Activated CD8-positive, alpha-beta T cell treated with anti-CD3 and anti-CD28 coated beads, Interleukin-2, amount 10 ng/mL, durations not matched to agents 7 days and 5 days (primary cell): Measurements from ENCODE around the gene LTB4R. TPM values are rescaled to one million over a fixed set of nuclear protein-coding genes. Genes with fewer than 3 reads are reported as not detected.

ENCODE experiments used
- ATAC-seq: fragments of 150-1000 bp; cut with Tn5 transposase; one replicate; pipeline ENCODE4 v1.10.0; 2021; ENCODE audit warnings: moderate library complexity
- CTCF ChIA-PET: fragments of 350-600 bp; sonication (Branson Sonifier 250); formaldehyde crosslinking; loops from one replicate; lab custom pipeline; 2021; ENCODE audit warnings: antibody characterized with exemption; lab: Charles Lee
- POLR2A ChIA-PET: fragments of 350-600 bp; sonication (Branson Sonifier 250); formaldehyde crosslinking; loops from one replicate; lab custom pipeline; 2021; ENCODE audit warnings: antibody characterized with exemption; lab: Charles Lee
- DNase-seq: peaks from one replicate; pipeline ENCODE4 v3.0.0-alpha.2; 2020
- H3K27ac Mint-ChIP-seq: one replicate; pipeline ENCODE4 v1.8.0; 2021; ENCODE audit warnings: mild to moderate bottlenecking, mixed read lengths
- H3K27me3 Mint-ChIP-seq: one replicate; pipeline ENCODE4 v1.8.0; 2021; ENCODE audit warnings: low read depth, mixed read lengths
- H3K36me3 Mint-ChIP-seq: one replicate; pipeline ENCODE4 v1.8.0; 2021; ENCODE audit warnings: low read depth, mixed read lengths
- H3K4me1 Mint-ChIP-seq: one replicate; pipeline ENCODE4 v1.8.0; 2021; ENCODE audit warnings: low read depth, mixed read lengths
- H3K4me3 Mint-ChIP-seq: one replicate; pipeline ENCODE4 v1.8.0; 2021; ENCODE audit warnings: mild to moderate bottlenecking, mixed read lengths
- H3K9me3 Mint-ChIP-seq: one replicate; pipeline ENCODE4 v1.8.0; 2022; ENCODE audit warnings: mixed read lengths; ENCODE audit not compliant: insufficient read depth
- total RNA-seq, 2 experiments: library from RNA; stranded (reverse); gene quantifications; one replicate each; pipeline ENCODE4 v1.2.3, GENCODE V29; 2021

Gene LTB4R
- total RNA-seq, 2 experiments from 2014 or later: 26.9 to 28.0 TPM

- H3K4me3 Mint-ChIP-seq: peak overlapping the region; percentile 75
- peaks cover 73% of the 10 kb centered on the region for H3K4me1 Mint-ChIP-seq
- CTCF ChIA-PET: interaction anchor here (0.6 to 12.7 kb wide), 35 partner anchors 9 to 350 kb away, joined by 3 to 709 read pairs (median 5); partner anchors contain the start of genes CBLN3, CHMP4A, CIDEB and DHRS1
These were observed 21.1 kb downstream of the LTB4R start for GRCh38 chr14:24332268-24332993.

DNA sequence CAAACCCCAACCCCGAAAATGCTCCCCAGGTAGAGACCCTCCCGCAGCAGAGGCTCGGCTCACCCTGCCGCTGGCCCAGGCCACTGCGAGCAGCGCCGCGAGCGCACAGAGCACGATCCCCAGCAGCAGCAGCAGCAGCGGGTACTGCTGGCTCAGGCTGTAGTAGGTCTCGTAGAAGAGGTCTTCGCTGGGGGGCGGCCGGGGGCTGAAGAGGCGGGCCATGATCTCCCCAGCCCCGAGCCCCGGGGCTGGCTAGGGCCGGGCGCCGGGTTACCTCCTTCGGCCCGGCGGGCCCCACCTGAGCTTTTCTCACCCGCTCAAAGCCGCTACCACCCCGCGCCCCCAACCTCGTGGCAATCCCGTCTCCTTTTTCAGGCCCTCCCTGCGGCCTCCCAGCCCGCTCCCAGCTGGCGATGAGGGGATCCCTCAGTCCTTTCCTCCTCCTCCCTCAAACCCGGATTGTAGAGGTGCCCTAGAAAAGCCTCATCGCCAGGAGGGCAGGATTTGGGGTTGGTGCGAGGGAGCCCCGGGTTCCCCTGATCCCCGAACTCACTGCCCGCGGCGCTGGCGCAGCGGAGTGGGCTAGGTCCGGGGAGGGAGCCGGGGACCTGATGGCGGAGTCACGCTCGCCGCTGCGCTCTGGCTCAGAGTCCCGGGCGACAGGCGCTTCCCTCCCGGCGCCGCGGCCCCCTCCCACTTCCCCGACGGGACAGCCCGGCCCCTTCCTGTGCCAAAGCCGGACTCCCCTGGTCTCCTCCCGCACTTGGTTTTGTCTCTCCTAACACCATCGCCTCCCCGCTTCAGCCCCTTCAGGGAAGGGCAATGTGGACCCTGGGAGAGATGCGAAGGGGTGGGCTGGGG, 23.4 kb downstream of the LTB4R start, which contains the start of gene ADCY4:
Gene ADCY4, minus strand, starts transcription at position 641 of the 861 bp plus-strand sequence. Its CDS starts 419 bp downstream, at position 222.
- no peak for DNase-seq
- no peak for ATAC-seq
- H3K27me3 Mint-ChIP-seq: peaks cover 22% of the 10 kb centered on the region
- H3K4me3 Mint-ChIP-seq: peak within 1 kb of the TSS; percentile 49
- H3K4me1 Mint-ChIP-seq: peaks cover 60% of the 10 kb centered on the region
- CTCF ChIA-PET: interaction anchor here (1.3 to 12.7 kb wide), 13 partner anchors 7 to 226 kb away, joined by 4 to 709 read pairs (median 27); partner anchors contain the start of genes CBLN3, CIDEB, KHNYN and LTB4R
- POLR2A ChIA-PET: interaction anchor here (1.2 to 13.7 kb wide), 3 partner anchors 96 to 121 kb away, joined by 3 to 185 read pairs (median 16); partner anchors contain the start of genes CBLN3, CHMP4A and KHNYN
- H3K9me3 Mint-ChIP-seq: no peaks in the 10 kb centered on the region
- peak within 1 kb of the TSS; percentile 8 for H3K27ac Mint-ChIP-seq
- peaks cover 34% of the 10 kb centered on the region for H3K36me3 Mint-ChIP-seq

More at GRCh38 chr14:24332268-24332993, 21.1 kb downstream of the LTB4R start:
- DNase-seq (peak; percentile 94), ATAC-seq (peak; percentile 79)
- Mint-ChIP-seq H3K27ac (peak overlapping the region; percentile 61), H3K27me3 (peaks cover 22% of the 10 kb centered on the region), H3K36me3 (peaks cover 22% of the 10 kb centered on the region), H3K9me3 (no peaks in the 10 kb centered on the region)
- POLR2A ChIA-PET: interaction anchor here (0.6 to 13.7 kb wide), 7 partner anchors 14 to 104 kb away, joined by 3 to 185 read pairs (median 3); partner anchors contain the start of genes CBLN3, KHNYN and TINF2

- peaks cover 34% of the 10 kb centered on the region for H3K36me3 Mint-ChIP-seq
- H3K4me3 Mint-ChIP-seq: no peak overlapping the region
- DNase-seq: no peak
- peaks cover 58% of the 10 kb centered on the region for H3K4me1 Mint-ChIP-seq
- H3K9me3 Mint-ChIP-seq: no peaks in the 10 kb centered on the region
- no peak for ATAC-seq
- ChIA-PET CTCF (interaction anchor here (1.4 to 12.7 kb wide), 4 partner anchors 11 to 94 kb away, joined by 3 to 709 read pairs (median 26); partner anchors contain the start of genes CBLN3, CIDEB and KHNYN), POLR2A (interaction anchor here (1.2 to 13.7 kb wide), 2 partner anchors 95 to 122 kb away, joined by 3 to 185 read pairs; partner anchors contain the start of genes CBLN3, CHMP4A and KHNYN)
- H3K27me3 Mint-ChIP-seq: peaks cover 22% of the 10 kb centered on the region
- H3K27ac Mint-ChIP-seq: no peak overlapping the region
These were observed 24.3 kb downstream of the LTB4R start for GRCh38 chr14:24335461-24336171.

GRCh38 chr14:24337144-24337823, 26.0 kb downstream of the LTB4R start:
- ATAC-seq (no peak), DNase-seq (no peak)
- peaks cover 25% of the 10 kb centered on the region for H3K27me3 Mint-ChIP-seq
- ChIA-PET POLR2A (interaction anchor here (1.8 to 13.7 kb wide), 2 partner anchors 93 to 105 kb away, joined by 6 to 185 read pairs; partner anchors contain the start of genes CBLN3, KHNYN and SDR39U1), CTCF (interaction anchor here (1.0 to 12.7 kb wide), 5 partner anchors 8 to 92 kb away, joined by 3 to 709 read pairs (median 4); partner anchors contain the start of genes CBLN3, CIDEB and KHNYN)
- peaks cover 43% of the 10 kb centered on the region for H3K4me1 Mint-ChIP-seq
- no peaks in the 10 kb centered on the region for H3K9me3 Mint-ChIP-seq
- H3K36me3 Mint-ChIP-seq: peaks cover 34% of the 10 kb centered on the region
- H3K27ac Mint-ChIP-seq: no peak overlapping the region
- H3K4me3 Mint-ChIP-seq: no peak overlapping the region

DNA sequence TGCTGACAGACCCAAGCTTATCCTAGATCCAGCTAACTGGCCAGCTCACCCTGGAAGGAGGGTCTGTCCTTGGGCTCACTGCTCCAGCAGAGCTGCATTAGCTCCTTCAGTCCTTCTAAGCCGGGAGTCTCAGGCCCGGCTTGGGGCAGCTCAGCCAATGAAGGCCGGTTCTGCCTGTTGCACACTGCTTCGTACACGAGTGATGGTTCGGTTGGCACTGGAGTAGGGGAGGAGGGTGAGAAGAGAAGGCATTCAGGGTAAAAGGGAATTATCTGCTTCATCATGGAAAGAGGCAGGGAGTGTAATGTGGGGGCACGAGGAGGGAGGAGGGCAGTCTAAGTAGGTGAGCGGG, 26.5 kb downstream of the LTB4R start:
- peaks cover 39% of the 10 kb centered on the region for H3K4me1 Mint-ChIP-seq
- DNase-seq (no peak), ATAC-seq (no peak)
- H3K4me3 Mint-ChIP-seq: peak overlapping the region; percentile 90
- peaks cover 34% of the 10 kb centered on the region for H3K36me3 Mint-ChIP-seq
- CTCF ChIA-PET: interaction anchor here (1.0 to 12.7 kb wide), 4 partner anchors 9 to 92 kb away, joined by 3 to 709 read pairs (median 7); partner anchors contain the start of genes CBLN3, CIDEB and KHNYN
- H3K27me3 Mint-ChIP-seq: peaks cover 24% of the 10 kb centered on the region
- H3K27ac Mint-ChIP-seq: no peak overlapping the region
- POLR2A ChIA-PET: interaction anchor here (1.8 to 13.7 kb wide), 2 partner anchors 93 to 104 kb away, joined by 6 to 185 read pairs; partner anchors contain the start of genes CBLN3, KHNYN and SDR39U1
- H3K9me3 Mint-ChIP-seq: no peaks in the 10 kb centered on the region

GRCh38 chr14:24338843-24339242, 27.5 kb downstream of the LTB4R start:
- H3K36me3 Mint-ChIP-seq: peaks cover 34% of the 10 kb centered on the region
- peaks cover 29% of the 10 kb centered on the region for H3K4me1 Mint-ChIP-seq
- no peaks in the 10 kb centered on the region for H3K9me3 Mint-ChIP-seq
- POLR2A ChIA-PET: interaction anchor here (1.8 to 13.7 kb wide), 2 partner anchors 92 to 103 kb away, joined by 6 to 185 read pairs; partner anchors contain the start of genes CBLN3, KHNYN and SDR39U1
- H3K4me3 Mint-ChIP-seq: peak overlapping the region; percentile 90
- DNase-seq (no peak), ATAC-seq (no peak)
- no peak overlapping the region for H3K27ac Mint-ChIP-seq
- CTCF ChIA-PET: interaction anchor here (1.2 to 12.7 kb wide), 4 partner anchors 11 to 91 kb away, joined by 4 to 709 read pairs (median 6); partner anchors contain the start of genes CBLN3, CIDEB and KHNYN
- peaks cover 24% of the 10 kb centered on the region for H3K27me3 Mint-ChIP-seq

DNA sequence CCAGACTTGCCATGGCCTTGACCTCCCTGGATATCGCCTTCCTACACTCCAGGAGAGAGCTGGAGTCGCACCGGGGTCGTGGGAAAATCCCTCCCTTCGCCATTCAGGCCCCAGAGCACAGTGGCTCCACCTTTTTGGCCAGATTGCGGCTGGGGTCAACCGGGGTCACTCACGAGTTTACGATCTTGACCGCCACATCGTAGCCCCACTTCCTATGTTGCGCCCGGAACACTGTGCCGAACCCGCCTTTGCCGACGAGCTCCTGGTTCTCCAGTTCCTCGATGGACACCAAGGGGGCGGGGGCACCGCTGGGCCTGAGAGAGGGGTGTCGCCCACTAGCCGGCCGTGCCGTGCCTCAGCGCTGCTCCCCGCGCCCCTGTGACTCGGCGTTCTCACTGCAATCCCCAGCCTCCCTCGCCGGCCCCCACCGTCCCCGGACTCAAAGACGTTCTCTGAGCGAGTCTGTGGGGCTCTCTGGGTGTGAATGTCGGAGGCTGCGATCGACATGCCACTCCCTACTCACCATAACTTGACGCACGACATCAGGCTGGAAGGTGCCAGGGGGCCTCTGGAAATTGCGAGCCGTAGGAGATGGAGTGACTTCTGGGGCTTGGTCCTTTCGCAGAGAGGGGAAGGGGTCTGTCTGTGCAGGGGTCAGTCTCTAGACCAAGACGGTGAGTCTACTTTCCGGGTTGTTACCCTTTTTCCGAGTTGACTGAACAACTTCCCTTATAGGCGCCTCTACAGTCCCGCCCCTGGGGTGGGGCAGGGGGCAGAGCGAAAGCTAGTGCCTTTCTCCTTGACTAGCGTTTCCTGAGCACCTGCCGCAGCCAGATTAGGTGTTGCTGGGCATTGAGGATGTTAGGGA, 28.2 kb downstream of the LTB4R start, which contains the start of gene RIPK3:
Gene RIPK3, minus strand, starts transcription at position 708 of the 868 bp plus-strand sequence. Its CDS starts 165 bp downstream, at position 543.
- POLR2A ChIA-PET: interaction anchor here (0.7 to 13.7 kb wide), 8 partner anchors 16 to 126 kb away, joined by 3 to 185 read pairs (median 4); partner anchors contain the start of genes CBLN3, CHMP4A, KHNYN and SDR39U1
- H3K27me3 Mint-ChIP-seq: peaks cover 24% of the 10 kb centered on the region
- no peaks in the 10 kb centered on the region for H3K9me3 Mint-ChIP-seq
- peak; percentile 82 for DNase-seq
- peak; percentile 97 for ATAC-seq
- peak within 1 kb of the TSS; percentile 92 for H3K27ac Mint-ChIP-seq
- peaks cover 34% of the 10 kb centered on the region for H3K36me3 Mint-ChIP-seq
- H3K4me3 Mint-ChIP-seq: peak within 1 kb of the TSS; percentile 90
- CTCF ChIA-PET: interaction anchor here (0.9 to 12.7 kb wide), 8 partner anchors 7 to 90 kb away, joined by 3 to 709 read pairs (median 6); partner anchors contain the start of genes CBLN3, CIDEB and KHNYN
- H3K4me1 Mint-ChIP-seq: peaks cover 24% of the 10 kb centered on the region

GRCh38 chr14:24340606-24341005, 29.3 kb downstream of the LTB4R start:
- ChIA-PET POLR2A (interaction anchor here (1.9 to 13.7 kb wide), 2 partner anchors 90 to 127 kb away, joined by 6 to 185 read pairs; partner anchors contain the start of genes CBLN3, CHMP4A and KHNYN), CTCF (interaction anchor here (0.9 to 12.7 kb wide), 4 partner anchors 8 to 89 kb away, joined by 4 to 709 read pairs (median 20); partner anchors contain the start of genes CBLN3, CIDEB and KHNYN)
- Mint-ChIP-seq H3K27ac (no peak overlapping the region), H3K9me3 (no peaks in the 10 kb centered on the region), H3K4me1 (peaks cover 20% of the 10 kb centered on the region), H3K27me3 (peaks cover 24% of the 10 kb centered on the region), H3K36me3 (peaks cover 30% of the 10 kb centered on the region), H3K4me3 (no peak overlapping the region)
- DNase-seq (no peak), ATAC-seq (no peak)

DNA sequence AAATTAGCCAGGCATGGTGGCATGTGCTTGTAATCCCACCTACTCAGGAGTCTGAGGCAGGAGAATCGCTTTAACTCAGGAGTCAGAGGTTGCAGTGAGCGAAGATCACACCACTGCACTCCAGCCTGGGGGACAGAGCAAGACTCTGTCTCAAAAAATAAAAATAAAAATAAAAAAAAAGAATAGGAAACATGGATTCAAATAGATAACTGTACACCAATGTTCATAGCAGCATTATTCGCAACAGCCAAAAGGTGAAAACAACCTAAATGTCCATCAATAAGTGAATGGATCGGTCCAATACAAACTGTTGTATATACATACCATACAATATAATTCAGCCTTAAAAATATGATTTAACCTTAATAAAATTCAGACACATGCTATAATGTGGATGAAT, 31.6 kb downstream of the LTB4R start:
- peaks cover 8% of the 10 kb centered on the region for H3K36me3 Mint-ChIP-seq
- DNase-seq (no peak), ATAC-seq (no peak)
- peaks cover 16% of the 10 kb centered on the region for H3K4me1 Mint-ChIP-seq
- CTCF ChIA-PET: interaction anchor here (0.8 to 12.7 kb wide), 4 partner anchors 9 to 89 kb away, joined by 3 to 709 read pairs (median 15); partner anchors contain the start of genes CBLN3 and KHNYN
- no peak overlapping the region for H3K4me3 Mint-ChIP-seq
- no peak overlapping the region for H3K27ac Mint-ChIP-seq
- H3K27me3 Mint-ChIP-seq: peaks cover 33% of the 10 kb centered on the region
- no peaks in the 10 kb centered on the region for H3K9me3 Mint-ChIP-seq
- POLR2A ChIA-PET: no interaction called here
